SK-N-SH (cell line): ENCODE measurements around the gene ADAMTSL1. TPM values are rescaled to one million over a fixed set of nuclear protein-coding genes. Genes with fewer than 3 reads are reported as not detected.

ENCODE experiments used
- CTCF ChIA-PET: fragments of 300-600, 350-600 bp; formaldehyde crosslinking; extraction: SDS; loops from one replicate; lab custom pipeline; 2021; lab: Yijun Ruan, JAX
- POLR2A ChIA-PET: fragments of 350-600 bp; sonication (Branson Sonifier 250); formaldehyde crosslinking; extraction: SDS; loops from one replicate; lab custom pipeline; 2020; ENCODE audit warnings: antibody characterized with exemption, inconsistent platforms; lab: Yijun Ruan, JAX
- DNase-seq: peaks from one replicate; pipeline ENCODE4 v3.0.0; 2012
- H2AFZ ChIP-seq: fragments of 200-600 bp; sonication (generic); 2 replicates; pipeline ENCODE4 v1.8.1; 2016; ENCODE audit warnings: antibody characterized with exemption, mild to moderate bottlenecking, low read depth
- H3F3A ChIP-seq: fragments of 200-600 bp; sonication (generic); replicated peaks from 2 replicates; pipeline ENCODE3; 2016; ENCODE audit warnings: antibody characterized with exemption, mild to moderate bottlenecking; ENCODE audit not compliant: insufficient read depth
- H3K27ac ChIP-seq, 2 experiments: fragments of 200-500 bp in 1 of 2; fragments of 200-600 bp in 1 of 2; sonication (Bioruptor generic) in 1 of 2; sonication (generic), shearing (Covaris generic) in 1 of 2; 2 replicates each; pipeline versions ENCODE4 v1.5.1 to v1.6.1; 2014 to 2016; ENCODE audit warnings: low read depth in 2 of 2, inconsistent platforms in 1 of 2, low read length in 1 of 2, mild to moderate bottlenecking in 1 of 2, mixed read lengths in 1 of 2
- H3K27me3 ChIP-seq: fragments of 200-600 bp; sonication (generic), shearing (Covaris generic); 2 replicates; pipeline ENCODE4 v1.6.1; 2016; ENCODE audit warnings: mixed run types; ENCODE audit not compliant: insufficient read depth
- H3K36me3 ChIP-seq, 2 experiments: fragments of 200-500 bp in 1 of 2; fragments of 200-600 bp in 1 of 2; sonication (Bioruptor generic) in 1 of 2; sonication (generic) in 1 of 2; replicated peaks in 1 of 2; 2 replicates each; pipeline versions ENCODE3 to v1.5.1; 2014 to 2016; ENCODE audit warnings: low read length in 1 of 2, mild to moderate bottlenecking in 1 of 2; ENCODE audit not compliant: insufficient read depth in 2 of 2, control insufficient read depth in 1 of 2
- H3K4me1 ChIP-seq, 2 experiments: fragments of 200-500 bp in 1 of 2; fragments of 200-600 bp in 1 of 2; sonication (Bioruptor generic) in 1 of 2; sonication (generic), shearing (Covaris generic) in 1 of 2; 2 replicates each; pipeline versions ENCODE4 v1.5.1 to v1.6.1; 2014 to 2016; ENCODE audit warnings: low read depth in 1 of 2, low read length in 1 of 2, mixed run types in 1 of 2; ENCODE audit not compliant: insufficient read depth in 2 of 2, control insufficient read depth in 1 of 2
- H3K4me2 ChIP-seq: fragments of 200-600 bp; sonication (generic), shearing (Covaris generic); 2 replicates; pipeline ENCODE4 v1.6.1; 2017; ENCODE audit warnings: mixed run types
- H3K4me3 ChIP-seq, 2 experiments: fragments of 200-500 bp in 1 of 2; fragments of 200-600 bp in 1 of 2; sonication (Bioruptor generic) in 1 of 2; sonication (generic), shearing (Covaris generic) in 1 of 2; 2 replicates each; pipeline versions ENCODE4 v1.5.1 to v1.8.1; 2014 to 2016; ENCODE audit warnings: low read depth in 2 of 2, inconsistent platforms in 1 of 2, low read length in 1 of 2, mild to moderate bottlenecking in 1 of 2, mixed read lengths in 1 of 2, moderate library complexity in 1 of 2
- H3K79me2 ChIP-seq: fragments of 200-600 bp; sonication (generic); 2 replicates; pipeline ENCODE4 v1.8.1; 2017; ENCODE audit warnings: mild to moderate bottlenecking; ENCODE audit not compliant: insufficient read depth
- H3K9ac ChIP-seq: fragments of 200-600 bp; sonication (generic); 2 replicates; pipeline ENCODE4 v1.6.1; 2017; ENCODE audit warnings: mixed run types
- H3K9me2 ChIP-seq: fragments of 200-600 bp; sonication (generic); 2 replicates; pipeline ENCODE4 v1.6.1; 2017; ENCODE audit warnings: mixed run types
- H3K9me3 ChIP-seq: fragments of 200-600 bp; sonication (generic); 2 replicates; pipeline ENCODE4 v1.6.1; 2017; ENCODE audit warnings: mixed run types, mild to moderate bottlenecking, moderate library complexity
- H4K20me1 ChIP-seq: fragments of 200-600 bp; sonication (generic); 2 replicates; pipeline ENCODE4 v1.6.1; 2017; ENCODE audit warnings: mild to moderate bottlenecking, mixed run types; ENCODE audit not compliant: insufficient read depth
- EP300 ChIP-seq, 2 experiments: IDR thresholded peaks; 2 replicates each; pipeline versions ENCODE4 v1.4.0 to v1.6.1; 2012; ENCODE audit warnings: borderline replicate concordance in 1 of 2, low read depth in 1 of 2, low read length in 1 of 2
- FOXM1 ChIP-seq: IDR thresholded peaks from 2 replicates; pipeline ENCODE4 v1.4.0; 2012; ENCODE audit warnings: low read depth, mild to moderate bottlenecking
- JUND ChIP-seq: IDR thresholded peaks from 2 replicates; pipeline ENCODE4 v1.4.0; 2012
- MEF2A ChIP-seq: IDR thresholded peaks from 2 replicates; pipeline ENCODE4 v1.4.0; 2012; ENCODE audit warnings: low read depth, borderline replicate concordance
- RFX5 ChIP-seq: IDR thresholded peaks from 2 replicates; pipeline ENCODE4 v1.6.1; 2012; ENCODE audit warnings: mild to moderate bottlenecking, improper control_type of control experiment, low read length
- TCF12 ChIP-seq: IDR thresholded peaks from 2 replicates; pipeline ENCODE4 v1.4.0; 2012
- WGBS: methylation state at CpG from one replicate; pipeline ENCODE4 v1.1.6; 2017; ENCODE audit warnings: low lambda C conversion rate; 5-methylcytosine and 5-hydroxymethylcytosine counted together
- polyA plus RNA-seq, 3 experiments: library from polyadenylated mRNA; depleted of rRNA; stranded (reverse); fragments of >200 nt; gene quantifications; 2 replicates each; pipeline ENCODE4 v1.2.3, GENCODE V29; 2012

Gene ADAMTSL1
- polyA plus RNA-seq, 1 of the 3 experiments (the other 2 are of a cell fraction): 114 TPM

DNA sequence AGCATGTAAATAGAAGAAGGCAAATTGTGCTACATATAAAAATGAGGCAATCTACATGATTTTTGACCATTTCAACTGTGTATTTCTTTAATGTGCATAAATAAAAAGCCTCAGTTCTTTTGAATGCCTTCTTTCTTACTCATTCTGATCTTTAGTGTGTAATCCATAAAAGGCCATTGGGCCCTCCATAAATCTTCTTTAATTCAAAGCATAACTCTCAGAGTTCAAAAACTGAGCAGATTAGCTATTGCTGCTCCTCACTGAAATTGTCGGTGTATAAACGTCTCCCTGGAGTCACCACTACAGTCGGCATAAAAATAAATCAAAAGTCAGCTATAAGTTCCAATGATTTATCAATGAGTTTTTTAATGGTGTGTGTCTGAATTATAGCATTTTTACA, 45.3 kb upstream of the ADAMTSL1 start:
- H4K20me1 ChIP-seq: no peaks in the 10 kb centered on the region
- no peaks in the 10 kb centered on the region for H3K79me2 ChIP-seq
- H2AFZ ChIP-seq: no peak overlapping the region
- ChIA-PET CTCF (interaction anchor here (1.0 to 2.4 kb wide), 5 partner anchors 10 to 600 kb away, joined by 4 to 14 read pairs (median 5); no protein-coding TSS in a partner anchor), POLR2A (interaction anchor here (1.2 kb wide), 1 partner anchor 9 kb away, joined by 3 read pairs; no protein-coding TSS in a partner anchor)
- no peaks in the 10 kb centered on the region for H3K9me3 ChIP-seq
- no peaks in the 10 kb centered on the region for H3K27me3 ChIP-seq
- peaks cover 3% of the 10 kb centered on the region for H3F3A ChIP-seq
- 0 out of 2 replicates have a peak, but pooled peaks have one; percentile 13 for TF ChIP-seq TCF12
- TF ChIP-seq JUND: no peak
- H3K27ac ChIP-seq: no peak overlapping the region
- no peak overlapping the region for H3K4me2 ChIP-seq
- no peaks in the 10 kb centered on the region for H3K36me3 ChIP-seq
- no peak overlapping the region for H3K9ac ChIP-seq
- no peaks in the 10 kb centered on the region for H3K9me2 ChIP-seq
- DNase-seq: no peak
- WGBS: 93% methylated on average over 3 of the region's 3 CpGs
- no peak overlapping the region for H3K4me3 ChIP-seq
- H3K4me1 ChIP-seq: 0 out of 4 replicates have a peak, but pooled peaks cover 0 to 4% of the 10 kb centered on the region in 2 experiments

DNA sequence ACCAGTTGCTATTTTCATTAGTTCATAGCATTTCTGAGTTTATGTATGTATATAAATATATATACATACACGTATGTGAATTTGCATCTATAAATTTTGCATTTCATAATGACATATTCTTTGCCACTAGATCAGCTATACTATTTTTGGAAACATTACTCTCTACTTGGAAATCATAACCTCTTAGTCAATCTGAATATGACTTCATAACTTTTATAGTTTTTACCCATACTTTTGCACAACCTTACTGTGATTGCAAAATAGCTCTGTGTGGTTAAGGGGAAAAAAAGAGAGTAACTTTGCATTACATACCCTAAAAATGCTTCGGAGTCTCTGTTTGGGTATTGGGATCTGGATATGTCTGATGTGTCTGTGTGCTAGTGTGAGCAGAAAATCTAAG, 44.9 kb upstream of the ADAMTSL1 start:
- H3F3A ChIP-seq: peaks cover 3% of the 10 kb centered on the region
- H3K27me3 ChIP-seq: no peaks in the 10 kb centered on the region
- H4K20me1 ChIP-seq: no peaks in the 10 kb centered on the region
- TF ChIP-seq FOXM1 (no peak), MEF2A (peak; percentile 52; the same call in 1 of the 2 replicates)
- no peaks in the 10 kb centered on the region for H3K9me2 ChIP-seq
- no peak overlapping the region for H3K4me2 ChIP-seq
- no peak overlapping the region for H3K9ac ChIP-seq
- no peak overlapping the region for H3K4me3 ChIP-seq
- ChIA-PET CTCF (interaction anchor here (1.0 to 2.4 kb wide), 5 partner anchors 9 to 599 kb away, joined by 4 to 14 read pairs (median 5); no protein-coding TSS in a partner anchor), POLR2A (interaction anchor here (1.2 kb wide), 1 partner anchor 9 kb away, joined by 3 read pairs; no protein-coding TSS in a partner anchor)
- no peak overlapping the region for H2AFZ ChIP-seq
- DNase-seq: no peak
- H3K4me1 ChIP-seq: 0 out of 4 replicates have a peak, but pooled peaks cover 0 to 5% of the 10 kb centered on the region in 2 experiments
- WGBS: 86% methylated on average over 2 of the region's 2 CpGs
- H3K79me2 ChIP-seq: no peaks in the 10 kb centered on the region
- H3K9me3 ChIP-seq: no peaks in the 10 kb centered on the region
- H3K36me3 ChIP-seq: no peaks in the 10 kb centered on the region
- no peak overlapping the region for H3K27ac ChIP-seq

DNA sequence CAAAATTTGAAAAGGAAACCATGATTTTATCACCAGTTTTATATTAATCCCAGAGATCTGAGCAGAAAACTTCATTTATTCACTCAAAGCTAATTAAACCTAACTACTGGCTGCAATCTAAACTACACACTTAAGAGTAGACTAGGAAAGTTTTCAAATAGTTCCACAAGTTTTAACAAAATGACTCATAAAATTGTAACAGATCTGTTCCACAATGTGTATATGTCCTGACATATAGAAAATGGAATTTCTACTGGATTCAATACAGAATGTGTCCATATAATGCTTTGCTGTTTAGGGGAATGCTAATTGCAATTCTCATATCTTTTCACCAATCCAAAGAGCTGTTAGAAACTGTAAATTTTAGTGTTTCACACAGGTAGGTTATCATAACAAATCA, 40.3 kb upstream of the ADAMTSL1 start:
- no peak overlapping the region for H3K9ac ChIP-seq
- H3K4me3 ChIP-seq: no peak overlapping the region
- no peaks in the 10 kb centered on the region for H3K79me2 ChIP-seq
- H3K9me2 ChIP-seq: no peaks in the 10 kb centered on the region
- H4K20me1 ChIP-seq: no peaks in the 10 kb centered on the region
- H3K4me2 ChIP-seq: no peak overlapping the region
- no peak for TF ChIP-seq EP300 (IDR thresholded peaks at IDR 0.05; ENCODE audit: borderline replicate concordance in 1 of 2, low read depth in 1 of 2, low read length in 1 of 2)
- TF ChIP-seq RFX5: no peak
- H3K36me3 ChIP-seq: no peaks in the 10 kb centered on the region
- H3K9me3 ChIP-seq: no peaks in the 10 kb centered on the region
- H3F3A ChIP-seq: peaks cover 24% of the 10 kb centered on the region
- H2AFZ ChIP-seq: no peak overlapping the region
- no peaks in the 10 kb centered on the region for H3K27me3 ChIP-seq
- H3K27ac ChIP-seq: no peak overlapping the region
- H3K4me1 ChIP-seq: peaks cover 11 to 18% of the 10 kb centered on the region in 2 experiments; a peak in 3 of 4 replicates
- CTCF ChIA-PET: interaction anchor here (4.4 kb wide), 1 partner anchor 9 kb away, joined by 27 read pairs; no protein-coding TSS in a partner anchor
- DNase-seq: no peak
- POLR2A ChIA-PET: no interaction called here
